RWPE1 (cell line): ENCODE measurements around the gene CLN5.

Source experiments
- CTCF ChIA-PET: fragments of 350-600 bp; sonication (Branson Sonifier 250); formaldehyde crosslinking; extraction: SDS; loops from one replicate; lab custom pipeline; 2021; lab: Yijun Ruan, JAX
- POLR2A ChIA-PET: fragments of 400-600 bp; formaldehyde crosslinking; extraction: SDS; loops from one replicate; lab custom pipeline; 2020; ENCODE audit warnings: antibody characterized with exemption; ENCODE audit not compliant: low non-redundant PET; lab: Yijun Ruan, JAX
- DNase-seq: peaks from one replicate; pipeline ENCODE4 v3.0.0; 2012; ENCODE audit warnings: low spot score
- H3K27ac ChIP-seq: fragments of 450-650 bp; 2 replicates; pipeline ENCODE4 v1.5.1; 2017
- CTCF ChIP-seq: fragments of 450-650 bp; conservative IDR thresholded peaks from 2 replicates; pipeline ENCODE4 v1.5.1; 2017; ENCODE audit warnings: low read depth, mild to moderate bottlenecking

The CLN5 gene

GRCh38 chr13:77042566-77043177, 50.8 kb downstream of the CLN5 start:
- H3K27ac ChIP-seq: no peak overlapping the region
- ChIA-PET CTCF (interaction anchor here (0.7 to 1.1 kb wide), 2 partner anchors 12 to 56 kb away, joined by 3 to 4 read pairs; no protein-coding TSS in a partner anchor), POLR2A (no interaction called here)
- TF ChIP-seq CTCF: no peak
- no peak for DNase-seq

- CTCF ChIA-PET: no interaction called here
- TF ChIP-seq CTCF: no peak
- POLR2A ChIA-PET: no interaction called here
- no peak overlapping the region for H3K27ac ChIP-seq
- no peak for DNase-seq
Observed at GRCh38 chr13:77047649-77048343, 55.9 kb downstream of the CLN5 start.

- no peak overlapping the region for H3K27ac ChIP-seq
- ChIA-PET CTCF (no interaction called here), POLR2A (no interaction called here)
- no peak for TF ChIP-seq CTCF
- no peak for DNase-seq
Observed at GRCh38 chr13:77048681-77049080, 56.8 kb downstream of the CLN5 start.

GRCh38 chr13:77053192-77053591, 61.3 kb downstream of the CLN5 start:
- POLR2A ChIA-PET: no interaction called here
- CTCF ChIA-PET: no interaction called here
- no peak for TF ChIP-seq CTCF
- H3K27ac ChIP-seq: no peak overlapping the region
- DNase-seq: no peak
